GM12878 (cell line): ENCODE data around the gene FGF1. TPM values are rescaled to one million over a fixed set of nuclear protein-coding genes. Genes with fewer than 3 reads are reported as not detected.

ENCODE experiments used
- ATAC-seq: fragments of 200-7000 bp; cut with Tn5 transposase; 3 replicates; pipeline ENCODE4 v1.9.1; 2020; ENCODE audit warnings: mild to moderate bottlenecking, moderate library complexity
- BruUV-seq: library from RNA; stranded (reverse); fragments of 400-500 nt; replicated peaks from 2 replicates; lab custom pipeline; 2021; lab: Mats Ljungman, UMichigan
- CTCF ChIA-PET: fragments of 300-600 bp; sonication (Branson Sonifier 250); formaldehyde crosslinking; extraction: SDS; loops from one replicate; lab custom pipeline; 2021; ENCODE audit warnings: inconsistent platforms; lab: Yijun Ruan, JAX
- POLR2A ChIA-PET: fragments of 350-600 bp; formaldehyde crosslinking; extraction: SDS; loops from one replicate; lab custom pipeline; 2021; ENCODE audit warnings: inconsistent platforms; lab: Charles Lee
- RAD21 ChIA-PET: fragments of 300-600 bp; sonication (Branson Sonifier 250); formaldehyde crosslinking; loops from one replicate; lab custom pipeline; 2023; ENCODE audit warnings: antibody characterized with exemption; ENCODE audit not compliant: unreplicated experiment; lab: Charles Lee
- SMC1A ChIA-PET: fragments of 300-600 bp; sonication (Branson Sonifier 250); formaldehyde crosslinking; loops from one replicate; lab custom pipeline; 2023; ENCODE audit not compliant: unreplicated experiment, uncharacterized antibody; lab: Charles Lee
- DNase-seq: peaks from one replicate; pipeline ENCODE4 v3.0.0-alpha.2; 2011; ENCODE audit warnings: low read depth, low spot score
- FAIRE-seq: peaks from 3 replicates; lab custom pipeline; 2011; peaks lifted over from hg19 to GRCh38; lab: Jason Lieb, UNC
- H2AFZ ChIP-seq: 2 replicates; pipeline ENCODE4 v1.6.0; 2011; ENCODE audit warnings: low read depth, low read length, control low read depth; ENCODE audit not compliant: control insufficient read depth
- H3K27ac ChIP-seq: 2 replicates; pipeline ENCODE4 v1.5.1; 2011; ENCODE audit warnings: control low read depth; ENCODE audit not compliant: control insufficient read depth, insufficient read depth
- H3K27me3 ChIP-seq, 2 experiments: replicated peaks in 1 of 2; 2 replicates each; pipeline versions ENCODE4 v1.6.0 to v1.6.1; 2011; ENCODE audit warnings: low read length in 1 of 2; ENCODE audit not compliant: control insufficient read depth in 2 of 2, insufficient read depth in 2 of 2
- H3K36me3 ChIP-seq, 2 experiments: 2 replicates each; pipeline ENCODE4 v1.5.1; 2011; ENCODE audit warnings: low read length in 1 of 2; ENCODE audit not compliant: control insufficient read depth in 2 of 2, insufficient read depth in 2 of 2
- H3K4me1 ChIP-seq: 2 replicates; pipeline ENCODE4 v1.6.1; 2011; ENCODE audit warnings: mild to moderate bottlenecking, low read length, moderate library complexity, mixed read lengths; ENCODE audit not compliant: control insufficient read depth, insufficient read depth
- H3K4me2 ChIP-seq: 2 replicates; pipeline ENCODE4 v1.6.0; 2011; ENCODE audit warnings: control low read depth; ENCODE audit not compliant: control insufficient read depth, insufficient read depth
- H3K4me3 ChIP-seq: fragments of 200-600 bp; sonication (generic); 2 replicates; pipeline ENCODE4 v1.5.1; 2016
- H3K79me2 ChIP-seq: 2 replicates; pipeline ENCODE4 v1.6.0; 2011; ENCODE audit warnings: low read length; ENCODE audit not compliant: control insufficient read depth, insufficient read depth
- H3K9ac ChIP-seq: 2 replicates; pipeline ENCODE4 v1.8.0; 2011; ENCODE audit warnings: low read length, control low read depth, mixed read lengths; ENCODE audit not compliant: control insufficient read depth, insufficient read depth
- H3K9me3 ChIP-seq: replicated peaks from 3 replicates; pipeline ENCODE4 v1.5.1; 2011; ENCODE audit warnings: mild to moderate bottlenecking, low read length; ENCODE audit not compliant: control insufficient read depth, insufficient read depth
- H4K20me1 ChIP-seq: 2 replicates; pipeline ENCODE4 v1.6.0; 2011; ENCODE audit not compliant: control insufficient read depth, insufficient read depth
- CEBPB ChIP-seq, 2 experiments: fragments of 150-350 bp in 1 of 2; IDR thresholded peaks; 2 replicates each; pipeline ENCODE4 v1.6.1; 2012 to 2014; ENCODE audit warnings: low read depth in 2 of 2, low read length in 2 of 2, borderline replicate concordance in 1 of 2, inconsistent platforms in 1 of 2
- CREM ChIP-seq: IDR thresholded peaks from 2 replicates; pipeline ENCODE4 v1.6.1; 2014; ENCODE audit warnings: antibody characterized with exemption, low read depth
- RAD51 ChIP-seq: fragments of 450-650 bp; IDR thresholded peaks from 2 replicates; pipeline ENCODE4 v1.6.1; 2016; ENCODE audit warnings: moderate library complexity, mild to moderate bottlenecking, inconsistent platforms
- TCF12 ChIP-seq: IDR thresholded peaks from 2 replicates; pipeline ENCODE4 v1.6.1; 2011; ENCODE audit warnings: low read depth, mild to moderate bottlenecking, low read length
- WGBS: methylation state at CpG from one replicate; pipeline ENCODE4 v1.1.6; 2016; ENCODE audit warnings: low lambda C conversion rate; ENCODE audit not compliant: insufficient replicate concordance, insufficient coverage; ENCODE audit errors: missing lambda C conversion rate; 5-methylcytosine and 5-hydroxymethylcytosine counted together
- in situ Hi-C: fragments of 300-500 bp; cut with MboI; formaldehyde crosslinking; loops from 9 replicates; pipeline ENCODE4 v1.14.3; 2018; ENCODE audit warnings: mixed read lengths
- intact Hi-C: fragments of 100-400 bp; cut with micrococcal nuclease; formaldehyde crosslinking; loops from one replicate; pipeline ENCODE4 v1.14.2; 2022; ENCODE audit not compliant: unreplicated experiment
- polyA plus RNA-seq, 11 experiments: library from polyadenylated mRNA; depleted of rRNA in 4 of 11; unstranded in 6 of 11; stranded (reverse) in 5 of 11; fragments of >200 nt; fragmentation: Nextera tagmentation in 4 of 11; fragmentation: Illumina TruSeq in 1 of 11; extraction: Ambion mirVana in 4 of 11; extraction: Trizol in 1 of 11; gene quantifications; 1 replicate in 1 of 11; 2 replicates in 10 of 11; pipeline versions ENCODE4 v1.2.1 to v1.2.3, GENCODE V29; 2011 to 2016; ENCODE audit warnings: inconsistent platforms in 2 of 11, missing spikeins in 2 of 11, low read depth in 1 of 11
- total RNA-seq, 4 experiments: library from RNA; depleted of rRNA in 3 of 4; stranded (reverse); fragments of >200 nt in 3 of 4; fragmentation: Illumina TruSeq in 1 of 4; extraction: Trizol in 1 of 4; gene quantifications; 2 replicates each; pipeline versions ENCODE4 v1.2.1 to v1.2.3, GENCODE V29; 2013 to 2021
- TF ChIP-seq, protein P1 (sequence below): fragments of 450-650 bp; IDR thresholded peaks from 2 replicates; pipeline ENCODE4 v1.6.1; 2017; ENCODE audit warnings: mild to moderate bottlenecking, moderate library complexity

The FGF1 gene
- total and polyA plus RNA-seq, 10 of the 15 experiments (the other 5 are each of a cell fraction or from before 2014, with no cell fraction given), result not detected

DNA sequence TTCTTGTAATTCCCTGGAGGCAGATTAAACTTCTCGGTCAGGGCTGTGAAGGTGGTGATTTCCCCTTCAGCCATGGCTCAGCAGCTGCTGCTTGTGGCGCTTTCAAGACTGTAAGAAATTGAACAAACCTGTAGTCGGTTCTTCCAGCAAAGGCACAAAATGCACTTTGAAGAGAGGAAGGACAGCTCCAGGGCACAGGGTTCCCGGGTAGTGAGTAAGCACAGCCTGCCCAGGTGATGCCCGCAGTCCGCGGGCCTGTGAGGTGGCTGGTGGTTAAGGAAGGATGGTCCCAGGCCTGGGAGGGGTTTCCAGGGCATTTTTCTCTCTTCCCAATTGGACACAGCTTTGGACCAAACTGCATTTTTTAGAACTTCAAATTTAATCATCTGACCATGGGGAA is 71.8 kb downstream of the FGF1 start:
- no peak for FAIRE-seq
- WGBS, result 38% methylated on average over 7 of the region's 7 CpGs

More for the DNA sequence above, 71.8 kb downstream of the FGF1 start:
- ChIA-PET SMC1A (no interaction called here), POLR2A (no interaction called here), RAD21 (no interaction called here), CTCF (interaction anchor here (1.0 to 1.2 kb wide), 2 partner anchors 9 to 29 kb away, joined by 4 to 5 read pairs; no protein-coding TSS in a partner anchor)
- no peak for TF ChIP-seq RAD51
- no peak for TF ChIP-seq CEBPB (IDR thresholded peaks at IDR 0.05; ENCODE audit: borderline replicate concordance in 1 of 2, low read depth in 2 of 2, low read length in 2 of 2)
- no peak for TF ChIP-seq CREM
- no peak for TF ChIP-seq TCF12
- TF ChIP-seq, protein P1, sequence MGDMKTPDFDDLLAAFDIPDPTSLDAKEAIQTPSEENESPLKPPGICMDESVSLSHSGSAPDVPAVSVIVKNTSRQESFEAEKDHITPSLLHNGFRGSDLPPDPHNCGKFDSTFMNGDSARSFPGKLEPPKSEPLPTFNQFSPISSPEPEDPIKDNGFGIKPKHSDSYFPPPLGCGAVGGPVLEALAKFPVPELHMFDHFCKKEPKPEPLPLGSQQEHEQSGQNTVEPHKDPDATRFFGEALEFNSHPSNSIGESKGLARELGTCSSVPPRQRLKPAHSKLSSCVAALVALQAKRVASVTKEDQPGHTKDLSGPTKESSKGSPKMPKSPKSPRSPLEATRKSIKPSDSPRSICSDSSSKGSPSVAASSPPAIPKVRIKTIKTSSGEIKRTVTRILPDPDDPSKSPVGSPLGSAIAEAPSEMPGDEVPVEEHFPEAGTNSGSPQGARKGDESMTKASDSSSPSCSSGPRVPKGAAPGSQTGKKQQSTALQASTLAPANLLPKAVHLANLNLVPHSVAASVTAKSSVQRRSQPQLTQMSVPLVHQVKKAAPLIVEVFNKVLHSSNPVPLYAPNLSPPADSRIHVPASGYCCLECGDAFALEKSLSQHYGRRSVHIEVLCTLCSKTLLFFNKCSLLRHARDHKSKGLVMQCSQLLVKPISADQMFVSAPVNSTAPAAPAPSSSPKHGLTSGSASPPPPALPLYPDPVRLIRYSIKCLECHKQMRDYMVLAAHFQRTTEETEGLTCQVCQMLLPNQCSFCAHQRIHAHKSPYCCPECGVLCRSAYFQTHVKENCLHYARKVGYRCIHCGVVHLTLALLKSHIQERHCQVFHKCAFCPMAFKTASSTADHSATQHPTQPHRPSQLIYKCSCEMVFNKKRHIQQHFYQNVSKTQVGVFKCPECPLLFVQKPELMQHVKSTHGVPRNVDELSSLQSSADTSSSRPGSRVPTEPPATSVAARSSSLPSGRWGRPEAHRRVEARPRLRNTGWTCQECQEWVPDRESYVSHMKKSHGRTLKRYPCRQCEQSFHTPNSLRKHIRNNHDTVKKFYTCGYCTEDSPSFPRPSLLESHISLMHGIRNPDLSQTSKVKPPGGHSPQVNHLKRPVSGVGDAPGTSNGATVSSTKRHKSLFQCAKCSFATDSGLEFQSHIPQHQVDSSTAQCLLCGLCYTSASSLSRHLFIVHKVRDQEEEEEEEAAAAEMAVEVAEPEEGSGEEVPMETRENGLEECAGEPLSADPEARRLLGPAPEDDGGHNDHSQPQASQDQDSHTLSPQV, result no peak
- intact Hi-C loops, result loop anchor here (5.0 kb wide), 3 partner anchors 43 to 273 kb away; no protein-coding TSS in a partner anchor
- H3K9ac ChIP-seq, result no peak overlapping the region
- DNase-seq (no peak), ATAC-seq (no peak)
- no peaks in the 10 kb centered on the region for H3K79me2 ChIP-seq
- no peak overlapping the region for H3K27ac ChIP-seq
- H2AFZ ChIP-seq, result no peak overlapping the region
- in situ Hi-C loops, result no loop called here
- no TSS peak for BruUV-seq
- no peaks in the 10 kb centered on the region for H3K9me3 ChIP-seq
- H3K4me3 ChIP-seq, result no peak overlapping the region
- H3K27me3 ChIP-seq, result no peaks in the 10 kb centered on the region; a peak in 4 of 4 replicates
- no peaks in the 10 kb centered on the region for H3K36me3 ChIP-seq
- peaks cover 3% of the 10 kb centered on the region; the same call in 1 of the 2 replicates for H3K4me1 ChIP-seq
- H3K4me2 ChIP-seq, result no peak overlapping the region
- H4K20me1 ChIP-seq, result peaks cover 3% of the 10 kb centered on the region; the same call in 1 of the 2 replicates
